ENCODE measurements around the gene LARP4B.

- TF ChIP-seq CTCF (IDR thresholded peaks at IDR 0.05) (no peak), POLR2A (IDR thresholded peaks at IDR 0.05) (no peak)
These were observed 153.5 kb downstream of the LARP4B start for GRCh38 chr10:777913-778479.

Measured in testis (tissue), 2 donors.